SH-SY5Y (cell line): Measurements from ENCODE around the gene RASA1.

ENCODE experiments used
- GATA2 ChIP-seq: IDR thresholded peaks from 2 replicates; pipeline ENCODE4 v1.6.1; 2011; ENCODE audit warnings: mild to moderate bottlenecking, low read depth, low read length
- GATA3 ChIP-seq: IDR thresholded peaks from 2 replicates; pipeline ENCODE4 v1.6.1; 2011; ENCODE audit warnings: low read depth, mild to moderate bottlenecking, low read length, moderate library complexity

DNA sequence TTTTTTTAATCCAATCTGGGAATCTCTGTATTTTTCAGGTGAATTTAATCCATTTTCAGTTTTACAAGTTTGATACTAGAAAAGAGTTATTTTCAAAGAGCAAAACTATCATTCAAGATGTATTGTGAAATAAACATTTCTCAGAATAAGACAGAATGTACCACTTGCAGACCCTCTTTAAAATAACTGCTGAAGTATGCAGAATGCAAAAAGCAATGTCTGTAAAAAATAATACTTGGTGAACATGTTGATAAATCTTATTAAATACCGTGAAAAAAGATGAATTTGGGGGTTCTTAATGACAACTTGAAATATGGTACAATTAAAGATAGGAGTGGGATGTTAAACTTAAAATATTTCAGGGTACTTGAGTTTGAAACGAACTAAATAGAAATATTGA, 26.1 kb upstream of the RASA1 start:
- no peak for TF ChIP-seq GATA2
- TF ChIP-seq GATA3, result no peak
